Bronchial epithelial cell (primary cell): ENCODE data around the gene EGLN1. TPM values are rescaled to one million over a fixed set of nuclear protein-coding genes. Genes with fewer than 3 reads are reported as not detected.

ENCODE experiments used
- DNase-seq: peaks from one replicate; pipeline ENCODE4 v3.0.0-alpha.2; 2010; ENCODE audit warnings: low read depth
- FAIRE-seq: peaks from 2 replicates; lab custom pipeline; 2011; peaks lifted over from hg19 to GRCh38; lab: Jason Lieb, UNC
- H3K27me3 ChIP-seq: 2 replicates; pipeline ENCODE4 v1.5.1; 2011; ENCODE audit warnings: low read length; ENCODE audit not compliant: control insufficient read depth, insufficient read depth
- H3K36me3 ChIP-seq: 2 replicates; pipeline ENCODE4 v1.5.1; 2011; ENCODE audit warnings: low read length; ENCODE audit not compliant: control insufficient read depth, insufficient read depth
- H3K4me3 ChIP-seq: 2 replicates; pipeline ENCODE4 v1.5.1; 2011; ENCODE audit warnings: mild to moderate bottlenecking, low read depth, low read length, control low read depth
- CTCF ChIP-seq: IDR thresholded peaks from 2 replicates; pipeline ENCODE4 v1.5.1; 2011; ENCODE audit warnings: mild to moderate bottlenecking, moderate library complexity, low read length, control low read depth, inconsistent platforms; ENCODE audit not compliant: insufficient read depth, severe bottlenecking
- total RNA-seq: library from RNA; depleted of rRNA; stranded (reverse); fragments of >200 nt; gene quantifications from 2 replicates; pipeline ENCODE4 v1.2.1, GENCODE V29; 2014

EGLN1 gene
- total RNA-seq, 1 donor from 2014 or later = 31.9 TPM

GRCh38 chr1:231363624-231364023 lies 58.5 kb downstream of the EGLN1 start:
- no peak for FAIRE-seq
- no peak for DNase-seq
- H3K27me3 ChIP-seq = no peaks in the 10 kb centered on the region
- H3K36me3 ChIP-seq = peaks cover 1% of the 10 kb centered on the region
- no peak overlapping the region for H3K4me3 ChIP-seq
- TF ChIP-seq CTCF = no peak

- H3K27me3 ChIP-seq = no peaks in the 10 kb centered on the region
- FAIRE-seq (no peak), DNase-seq (no peak)
- H3K36me3 ChIP-seq = peaks cover 1% of the 10 kb centered on the region
- no peak overlapping the region for H3K4me3 ChIP-seq
- no peak for TF ChIP-seq CTCF
Observed at GRCh38 chr1:231362325-231362724, 59.8 kb downstream of the EGLN1 start.

- DNase-seq (peak; percentile 68), FAIRE-seq (peak; percentile 83)
- no peak for TF ChIP-seq CTCF
- H3K36me3 ChIP-seq = no peaks in the 10 kb centered on the region
- no peaks in the 10 kb centered on the region for H3K27me3 ChIP-seq
- H3K4me3 ChIP-seq = no peak overlapping the region
Observed at GRCh38 chr1:231359113-231359512, 63.0 kb downstream of the EGLN1 start.

GRCh38 chr1:231357831-231358354 lies 64.2 kb downstream of the EGLN1 start:
- Histone ChIP-seq H3K36me3 (peaks cover 1% of the 10 kb centered on the region), H3K4me3 (no peak overlapping the region), H3K27me3 (no peaks in the 10 kb centered on the region)
- DNase-seq (peak; percentile 83), FAIRE-seq (no peak)
- TF ChIP-seq CTCF = peak; percentile 63

- Histone ChIP-seq H3K27me3 (no peaks in the 10 kb centered on the region), H3K4me3 (no peak overlapping the region), H3K36me3 (peaks cover 1% of the 10 kb centered on the region)
- DNase-seq (no peak), FAIRE-seq (no peak)
- no peak for TF ChIP-seq CTCF
Observed at GRCh38 chr1:231357187-231357772, 64.8 kb downstream of the EGLN1 start.

- no peak for TF ChIP-seq CTCF
- Histone ChIP-seq H3K36me3 (peaks cover 4% of the 10 kb centered on the region), H3K4me3 (no peak overlapping the region), H3K27me3 (no peaks in the 10 kb centered on the region)
- no peak for DNase-seq
- FAIRE-seq = no peak
Observed at GRCh38 chr1:231355171-231355570, 66.9 kb downstream of the EGLN1 start.
